HG03175 (cell line): ENCODE data around the gene CHAF1A.

Source experiments
- ATAC-seq: cut with Tn5 transposase; IDR thresholded peaks from one replicate; pipeline ENCODE4 v1.9.1; 2021; ENCODE audit warnings: mild to moderate bottlenecking, moderate library complexity; ENCODE audit not compliant: unreplicated experiment

CHAF1A gene

GRCh38 chr19:4365791-4366665 is 36.4 kb upstream of the CHAF1A start:
- no peak for ATAC-seq

GRCh38 chr19:4366666-4367335 is 35.6 kb upstream of the CHAF1A start:
- ATAC-seq = no peak

GRCh38 chr19:4367336-4367723 is 35.1 kb upstream of the CHAF1A start:
- no peak for ATAC-seq

GRCh38 chr19:4367781-4368127 is 34.7 kb upstream of the CHAF1A start:
- no peak for ATAC-seq

DNA sequence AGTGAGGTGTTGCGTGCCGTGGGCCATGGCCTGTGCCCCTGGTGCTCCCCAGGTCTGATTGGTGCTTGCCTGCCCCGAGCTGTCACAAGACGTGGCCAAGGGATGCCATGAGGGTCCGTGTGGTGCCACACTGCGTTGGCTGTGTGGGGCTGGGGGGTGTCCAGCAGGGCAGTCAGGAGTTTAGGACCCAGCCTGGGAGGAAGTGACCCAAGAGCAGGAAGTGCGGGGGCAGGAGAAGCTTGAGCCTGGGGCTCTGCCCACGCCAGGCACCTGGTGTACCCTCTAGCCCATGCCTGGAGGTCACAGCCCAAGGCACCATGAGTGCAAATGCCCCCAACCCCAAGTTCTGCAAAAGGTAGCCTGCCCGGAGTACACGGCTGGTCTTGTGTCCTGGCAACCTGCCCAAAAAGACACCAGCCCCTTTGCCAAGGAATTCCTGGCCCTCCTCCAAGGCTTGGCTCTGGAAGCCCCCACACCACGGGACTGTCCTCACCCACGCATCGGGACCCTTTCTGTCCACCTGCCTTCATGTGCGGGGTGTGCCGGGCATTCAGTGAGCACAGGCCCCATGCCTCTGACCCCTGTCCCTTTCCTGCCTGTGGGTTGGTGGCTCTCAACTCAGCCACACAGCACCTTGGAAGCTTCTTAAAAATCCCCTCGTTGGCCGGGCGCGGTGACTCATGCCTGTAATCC is 34.2 kb upstream of the CHAF1A start:
- ATAC-seq = no peak

DNA sequence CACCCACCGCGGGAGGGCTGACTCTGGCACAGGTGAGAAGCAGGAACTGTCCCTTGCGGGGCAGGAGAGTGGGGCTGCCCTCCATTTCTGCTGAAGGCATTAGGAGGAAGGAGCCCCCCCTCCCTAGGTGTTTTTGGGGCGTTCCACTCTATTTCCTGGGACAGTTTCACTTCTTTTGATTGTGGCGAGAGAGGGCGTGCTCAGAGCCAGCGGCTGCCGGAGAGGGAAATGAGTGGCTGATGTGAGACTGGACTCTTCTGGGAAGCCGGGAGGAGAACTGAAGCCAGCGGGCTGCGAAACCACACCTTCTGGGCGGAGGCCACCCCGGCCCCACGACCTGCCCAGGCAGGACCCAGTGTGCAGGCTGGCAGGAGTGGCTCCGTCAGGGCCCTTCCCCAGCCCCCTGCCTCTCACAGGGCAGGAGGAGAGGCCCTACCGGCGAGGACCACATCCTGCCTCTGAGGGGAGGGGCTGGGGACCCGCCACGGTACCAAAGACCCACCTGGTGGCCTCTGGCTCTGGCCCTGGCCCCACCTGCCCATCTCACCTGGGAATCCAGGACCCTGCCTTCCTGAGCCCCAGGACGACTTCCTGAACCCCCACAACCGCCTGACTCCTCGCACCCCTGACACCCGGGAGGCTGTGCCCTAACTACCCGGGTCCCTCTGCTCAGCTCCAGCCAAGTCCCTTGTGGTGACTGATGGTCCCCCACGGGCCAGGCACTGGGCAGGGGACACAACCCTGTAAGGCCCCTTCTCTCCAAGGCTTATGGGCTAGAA is 33.1 kb upstream of the CHAF1A start:
- peak; percentile 48 for ATAC-seq

DNA sequence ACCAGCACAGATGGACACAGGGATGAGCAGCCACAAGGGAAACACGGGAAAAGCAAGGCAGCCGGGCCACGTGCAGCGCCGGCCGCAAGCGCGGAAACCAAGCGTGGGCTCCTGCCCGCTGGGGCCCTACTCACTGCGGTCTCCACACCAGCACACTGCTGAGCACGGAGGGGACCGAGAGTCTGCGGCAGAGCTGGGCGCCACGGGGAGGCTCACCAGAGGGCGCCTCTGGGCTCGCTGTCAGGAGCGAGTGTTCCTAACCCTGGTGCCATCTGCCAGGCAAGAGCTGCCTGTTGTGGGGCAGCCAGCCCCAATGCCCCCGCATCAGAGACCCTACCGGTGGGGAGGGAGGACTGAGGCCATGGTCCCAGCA is 32.6 kb upstream of the CHAF1A start:
- peak; percentile 39 for ATAC-seq

DNA sequence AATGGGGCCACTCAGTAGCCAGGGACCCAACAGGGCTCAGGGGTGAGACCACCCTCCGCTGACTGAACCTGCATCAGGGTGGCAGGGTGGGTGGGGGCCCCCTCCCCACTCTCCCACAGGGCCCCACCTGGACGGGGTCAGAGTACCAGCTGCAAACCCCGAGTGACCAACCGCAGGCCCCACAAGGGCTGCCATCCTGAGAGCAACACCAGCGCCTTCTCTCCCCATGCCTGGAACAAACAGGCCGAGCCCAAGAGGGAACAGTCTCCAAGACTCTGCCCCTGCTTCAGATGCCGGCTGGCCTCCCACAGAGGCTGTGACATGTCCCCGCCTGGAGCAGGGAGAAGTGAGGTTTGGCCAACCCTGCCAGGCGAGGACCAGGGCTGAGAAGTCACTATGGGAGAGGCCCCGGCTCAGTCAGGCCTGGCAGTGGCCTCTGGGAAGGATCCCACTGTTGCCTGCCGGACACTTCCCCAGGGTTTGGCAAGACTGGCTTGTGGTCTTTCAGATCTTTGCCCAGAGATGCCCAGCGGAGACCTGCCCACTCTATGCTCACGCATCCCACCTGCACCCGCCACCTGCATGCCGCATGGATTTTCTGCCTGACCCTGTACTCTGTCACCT is 31.9 kb upstream of the CHAF1A start:
- ATAC-seq = no peak

- no peak for ATAC-seq
Observed at GRCh38 chr19:4371247-4372164, 30.9 kb upstream of the CHAF1A start.

GRCh38 chr19:4372165-4373012 is 30.1 kb upstream of the CHAF1A start:
- ATAC-seq = no peak

- ATAC-seq = no peak
Observed at GRCh38 chr19:4373013-4373367, 29.4 kb upstream of the CHAF1A start.

DNA sequence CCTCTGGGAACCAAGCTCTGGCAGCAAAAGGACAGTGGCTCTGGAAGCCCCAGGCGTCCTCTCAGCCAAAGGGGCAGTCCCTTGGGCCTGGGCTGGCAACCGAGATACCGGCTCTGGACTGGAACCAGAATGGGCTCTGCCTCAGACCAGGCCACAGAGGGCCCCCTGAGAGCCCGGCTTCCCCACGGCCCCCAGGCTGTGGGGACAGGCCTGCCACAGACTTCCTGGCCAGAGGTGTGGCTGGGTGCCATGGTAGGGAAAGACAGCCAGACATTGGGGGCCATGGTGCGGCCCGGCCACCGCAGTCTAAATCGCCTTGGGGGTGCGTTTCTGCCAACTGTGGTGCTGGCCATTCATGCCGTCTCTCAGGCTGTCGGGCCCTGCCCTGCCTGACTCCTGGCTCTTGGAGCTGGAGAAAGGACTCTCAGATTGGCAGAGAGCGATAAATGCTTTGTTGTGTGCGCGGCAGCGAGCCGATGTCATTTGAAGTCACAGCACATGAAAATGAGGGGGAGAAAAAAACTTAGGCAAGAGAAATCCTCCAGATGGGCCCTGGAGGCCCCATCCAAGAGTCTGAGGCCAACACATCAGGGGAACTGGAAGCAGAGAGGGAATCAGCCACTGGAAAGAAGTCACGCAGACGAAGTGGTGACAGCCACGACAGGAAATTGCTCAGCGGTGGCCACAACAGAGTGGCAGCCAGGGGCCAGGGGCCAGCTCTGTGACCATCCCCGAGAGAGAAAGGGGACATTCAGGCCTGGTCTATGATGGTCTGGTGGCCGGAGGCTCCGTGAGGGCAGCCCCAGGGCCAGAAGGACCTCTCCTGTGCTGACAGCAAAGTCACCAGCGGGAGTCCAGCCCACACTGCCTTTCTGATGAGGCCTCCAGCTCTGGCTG is 28.6 kb upstream of the CHAF1A start:
- no peak for ATAC-seq

DNA sequence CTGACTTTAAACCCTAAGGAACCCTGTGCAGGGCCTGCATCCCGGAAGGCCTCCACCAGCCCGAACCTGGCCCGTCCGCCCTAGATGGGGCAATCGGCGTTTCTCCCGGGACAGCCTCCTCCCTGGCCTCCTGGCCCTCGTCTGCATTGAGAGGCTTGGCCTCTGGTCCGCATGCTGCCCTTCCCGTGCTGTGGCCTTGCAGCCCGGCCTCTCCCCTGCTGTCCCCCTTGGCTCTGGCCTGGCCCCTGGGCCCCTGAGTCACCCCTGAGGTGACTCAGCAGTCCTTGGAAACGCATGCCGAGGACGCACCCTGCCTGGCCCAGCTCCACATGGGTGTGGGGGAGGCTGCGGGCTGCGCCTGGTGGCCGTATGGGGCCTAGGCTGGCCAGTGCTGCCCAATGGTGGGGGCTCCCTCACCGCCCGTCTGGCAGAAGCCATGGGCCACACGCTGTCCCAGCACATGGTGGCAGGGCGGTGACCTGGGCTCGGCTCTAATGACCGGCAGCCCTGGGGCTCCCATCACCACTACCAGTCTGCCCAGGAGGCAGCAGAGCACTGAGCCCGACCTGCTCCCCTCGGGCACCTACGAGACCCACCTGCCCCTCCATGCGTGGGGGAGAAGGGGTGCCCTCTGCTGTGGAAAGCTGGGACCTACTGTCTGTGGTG is 27.8 kb upstream of the CHAF1A start:
- no peak for ATAC-seq

DNA sequence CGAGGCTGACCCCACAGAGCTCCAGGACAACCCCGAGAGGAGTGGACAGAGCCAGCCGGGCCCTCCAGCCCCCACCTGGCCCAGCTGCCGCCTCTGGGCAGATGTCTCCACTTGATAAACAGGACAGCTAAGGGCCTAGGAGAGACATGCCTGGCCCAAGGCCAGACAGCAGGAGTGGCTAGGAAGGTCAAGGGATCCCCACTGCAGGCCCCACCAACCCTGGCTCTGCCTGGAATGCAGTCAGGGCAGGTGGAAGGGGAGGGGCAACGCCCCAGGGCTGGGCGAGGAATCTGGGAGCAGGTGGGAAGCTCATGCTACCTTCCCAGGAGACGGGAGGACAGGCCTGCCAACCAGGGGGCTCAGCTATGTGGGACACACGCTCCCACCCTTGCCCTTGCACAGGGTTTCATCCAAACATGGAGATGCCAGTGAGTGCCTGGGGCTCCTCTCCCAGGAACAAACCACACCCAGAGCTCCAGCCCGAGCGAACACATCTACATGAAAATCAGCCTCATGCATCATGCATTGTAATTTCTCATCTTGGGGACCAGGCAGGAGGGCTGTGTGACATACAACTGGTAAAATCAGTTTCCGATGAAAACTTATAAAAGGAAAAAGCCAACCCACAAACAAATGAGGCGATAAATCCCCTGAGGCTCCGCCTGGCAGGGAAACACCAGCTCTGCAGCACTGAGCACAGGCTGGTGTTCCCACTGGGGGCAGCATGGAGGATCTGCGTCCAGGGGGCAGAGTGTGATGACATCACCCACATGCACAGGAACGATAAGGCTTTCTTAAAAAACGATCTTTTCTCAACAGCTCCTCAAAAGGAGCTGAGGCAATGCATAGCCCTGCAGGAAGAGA is 27.0 kb upstream of the CHAF1A start:
- ATAC-seq = no peak

DNA sequence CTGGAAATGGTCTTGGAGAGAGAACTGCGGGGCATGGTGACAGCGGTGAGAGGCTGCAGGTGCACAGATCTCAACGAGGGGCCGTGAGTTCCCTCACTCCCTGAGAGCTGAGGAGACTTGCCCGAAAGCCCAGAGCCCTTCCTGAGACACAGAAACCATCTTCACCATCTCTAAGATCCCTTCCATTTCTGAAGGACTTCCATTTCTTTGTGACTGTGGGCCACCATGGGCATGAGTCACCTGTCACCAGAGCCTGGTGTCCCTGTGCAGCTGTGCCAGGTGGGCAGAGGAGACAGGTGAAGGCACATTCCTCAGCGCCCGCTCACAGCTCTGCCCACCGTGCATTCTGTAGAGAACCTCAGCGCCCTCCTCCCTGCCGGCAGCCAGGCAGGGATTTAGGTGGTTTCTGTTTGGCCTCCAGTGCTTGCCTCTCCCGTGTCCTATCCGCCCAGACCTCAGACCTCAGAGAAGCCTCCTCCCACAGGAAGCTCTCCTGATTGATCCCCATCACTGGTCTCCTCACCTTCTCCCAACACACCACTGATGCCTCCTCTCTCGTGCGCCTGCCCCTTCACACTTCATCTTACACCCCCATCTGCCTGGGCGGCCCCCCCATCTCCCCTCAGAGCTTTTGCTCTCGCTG is 26.3 kb upstream of the CHAF1A start:
- ATAC-seq = no peak

GRCh38 chr19:4376671-4376990 is 25.8 kb upstream of the CHAF1A start:
- ATAC-seq = no peak
